Measurements from ENCODE around the gene ARHGEF4.

ARHGEF4 gene

GRCh38 chr2:131022731-131023130, 186.0 kb downstream of the ARHGEF4 start:
- DNase-seq (ENCODE audit: low spot score) = no peak

- no peak for DNase-seq (ENCODE audit: low spot score)
These were observed 187.0 kb downstream of the ARHGEF4 start for GRCh38 chr2:131023758-131024157.

- DNase-seq (ENCODE audit: low spot score) = no peak
These were observed 190.2 kb downstream of the ARHGEF4 start for GRCh38 chr2:131026919-131027318.

- peak; percentile 12 for DNase-seq (ENCODE audit: low spot score)
These were observed 191.1 kb downstream of the ARHGEF4 start for GRCh38 chr2:131027566-131028528.

- no peak for DNase-seq (ENCODE audit: low spot score)
These were observed 193.1 kb downstream of the ARHGEF4 start for GRCh38 chr2:131029812-131030211.

- DNase-seq (ENCODE audit: low spot score) = no peak
These were observed 193.8 kb downstream of the ARHGEF4 start for GRCh38 chr2:131030478-131030971.

GRCh38 chr2:131031431-131031841, 194.7 kb downstream of the ARHGEF4 start:
- no peak for DNase-seq (ENCODE audit: low spot score)

- no peak for DNase-seq (ENCODE audit: low spot score)
These were observed 195.2 kb downstream of the ARHGEF4 start for GRCh38 chr2:131031875-131032274.

- DNase-seq (ENCODE audit: low spot score) = no peak
These were observed 195.7 kb downstream of the ARHGEF4 start for GRCh38 chr2:131032393-131032836.

- DNase-seq (ENCODE audit: low spot score) = no peak
These were observed 197.0 kb downstream of the ARHGEF4 start for GRCh38 chr2:131033786-131034121.

- DNase-seq (ENCODE audit: low spot score) = no peak
These were observed 197.7 kb downstream of the ARHGEF4 start for GRCh38 chr2:131034122-131035051.

- no peak for DNase-seq (ENCODE audit: low spot score)
These were observed 198.6 kb downstream of the ARHGEF4 start for GRCh38 chr2:131035112-131035825.

GRCh38 chr2:131035826-131036231, 199.1 kb downstream of the ARHGEF4 start:
- DNase-seq (ENCODE audit: low spot score) = no peak

GRCh38 chr2:131036269-131036668, 199.6 kb downstream of the ARHGEF4 start:
- no peak for DNase-seq (ENCODE audit: low spot score)

GRCh38 chr2:131036696-131037397, 200.1 kb downstream of the ARHGEF4 start:
- no peak for DNase-seq (ENCODE audit: low spot score)

- no peak for DNase-seq (ENCODE audit: low spot score)
These were observed 200.9 kb downstream of the ARHGEF4 start for GRCh38 chr2:131037398-131038257.

- no peak for DNase-seq (ENCODE audit: low spot score)
These were observed 201.8 kb downstream of the ARHGEF4 start for GRCh38 chr2:131038258-131039100.

GRCh38 chr2:131039101-131039440, 202.4 kb downstream of the ARHGEF4 start:
- no peak for DNase-seq (ENCODE audit: low spot score)

GRCh38 chr2:131039535-131039907, 202.8 kb downstream of the ARHGEF4 start:
- no peak for DNase-seq (ENCODE audit: low spot score)
